HG02763 (cell line): ENCODE data around the gene TSC22D1.
"Not testable (repeated sequence)": the region's sequence is repeated elsewhere in the genome, so short reads cannot be mapped to it uniquely, and the experiment has no call there.

Source experiments
- ATAC-seq: cut with Tn5 transposase; IDR thresholded peaks from one replicate; pipeline ENCODE4 v1.9.1; 2021; ENCODE audit warnings: mild to moderate bottlenecking, moderate library complexity; ENCODE audit not compliant: unreplicated experiment

The TSC22D1 gene

DNA sequence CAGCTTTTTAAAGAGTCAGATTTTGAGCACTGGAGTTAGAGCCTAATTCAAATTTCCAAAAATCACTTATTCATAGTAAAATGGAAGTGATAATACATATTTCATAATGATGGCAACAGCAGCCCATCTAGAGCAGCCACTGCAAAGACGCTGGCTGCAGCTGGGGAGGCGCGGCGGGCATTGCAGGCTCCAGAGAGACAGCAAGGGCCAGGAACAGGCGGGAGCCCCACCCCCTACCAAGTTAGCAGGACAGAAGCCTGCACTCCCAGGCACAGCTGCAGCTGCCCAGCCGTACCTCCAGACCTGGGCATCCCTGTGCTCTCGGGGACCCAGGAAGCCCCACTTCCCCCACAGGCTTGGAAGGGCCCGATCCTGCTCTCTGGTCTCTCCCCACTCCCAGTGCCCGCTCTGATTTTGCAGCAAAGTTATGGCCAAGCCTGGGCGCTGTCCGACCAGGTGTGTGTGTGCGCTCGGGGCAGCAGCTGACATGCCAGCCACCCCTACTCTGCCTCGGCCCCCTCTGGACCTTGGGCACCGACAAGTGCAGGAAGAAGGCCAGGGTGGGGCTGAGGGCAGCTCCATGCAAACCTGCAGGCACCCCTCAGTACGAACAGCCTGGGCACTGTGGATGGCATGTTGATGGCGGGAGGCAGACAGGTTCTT lies 117.7 kb downstream of the TSC22D1 start:
- no peak for ATAC-seq

DNA sequence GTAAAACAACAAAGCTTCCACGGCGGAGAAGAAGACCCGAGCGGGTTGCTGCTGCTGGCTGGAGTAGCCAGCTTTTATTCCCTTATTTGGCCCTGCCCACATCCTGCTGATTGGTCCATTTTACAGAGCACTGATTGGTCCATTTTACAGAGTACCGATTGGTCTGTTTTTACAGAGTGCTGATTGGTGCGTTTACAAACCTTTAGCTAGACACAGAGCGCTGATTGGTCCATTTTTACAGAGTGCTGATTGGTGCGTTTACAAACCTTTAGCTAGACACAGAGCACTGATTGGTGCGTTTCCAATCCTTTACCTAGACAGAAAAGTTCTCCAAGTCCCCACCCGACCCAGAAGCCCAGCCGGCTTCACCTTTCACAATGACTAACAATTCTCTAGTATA lies 119.9 kb downstream of the TSC22D1 start:
- ATAC-seq: not testable (repeated sequence)

DNA sequence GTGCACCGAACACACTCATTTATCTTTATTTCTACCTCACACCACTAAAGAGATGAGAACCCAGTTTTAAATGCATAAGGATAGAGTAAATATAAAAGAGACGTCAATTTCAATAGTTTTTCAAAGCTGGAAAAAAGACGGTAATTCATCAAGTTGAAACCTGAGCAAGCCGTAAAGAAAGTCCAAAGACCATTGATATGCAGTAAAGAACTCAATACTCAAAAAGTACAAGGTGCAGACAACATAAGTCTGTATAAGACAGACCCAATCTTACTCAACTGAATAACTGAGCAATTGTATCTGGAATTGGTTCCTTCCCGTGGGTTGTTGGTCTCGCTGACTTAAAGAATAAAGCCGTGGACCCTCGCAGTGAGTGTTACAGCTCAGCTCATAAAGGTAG lies 120.4 kb downstream of the TSC22D1 start:
- no peak for ATAC-seq

DNA sequence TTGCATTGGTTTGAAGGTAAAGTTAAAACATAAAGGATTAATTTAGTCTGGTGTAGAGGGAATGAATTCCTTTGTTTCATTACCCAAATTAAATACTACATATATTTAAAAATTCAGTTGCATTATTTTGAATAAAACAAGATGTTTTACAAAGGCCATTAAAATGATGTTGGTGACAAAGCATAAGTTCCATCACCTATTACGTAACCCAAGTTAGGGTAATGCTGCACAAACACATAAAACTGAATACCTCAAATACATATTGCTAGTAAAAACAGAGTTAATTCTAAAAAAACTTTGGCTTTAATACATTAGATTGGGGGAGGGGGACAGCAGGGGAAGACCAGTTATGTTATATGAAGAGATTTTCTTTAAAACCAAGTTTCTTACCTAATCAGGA lies 122.2 kb downstream of the TSC22D1 start:
- no peak for ATAC-seq

DNA sequence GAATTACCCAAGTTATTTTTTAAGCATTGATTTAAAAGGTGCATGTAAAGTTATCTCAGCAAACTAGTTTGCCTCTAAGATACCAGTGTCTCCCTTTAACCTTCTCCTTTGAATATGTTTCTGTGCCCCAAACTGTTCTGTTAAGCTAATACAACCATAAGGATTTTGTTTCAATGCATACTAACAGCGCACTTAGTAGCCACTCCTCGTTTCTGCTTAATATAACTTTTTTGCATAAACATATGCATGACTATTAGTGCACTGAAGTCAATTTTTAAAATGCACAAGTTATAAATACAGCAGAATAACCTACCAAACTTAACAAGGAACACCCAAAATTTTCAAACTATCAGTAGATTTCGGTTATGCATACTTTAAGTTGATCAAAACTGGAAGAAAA lies 123.1 kb downstream of the TSC22D1 start:
- ATAC-seq: no peak

DNA sequence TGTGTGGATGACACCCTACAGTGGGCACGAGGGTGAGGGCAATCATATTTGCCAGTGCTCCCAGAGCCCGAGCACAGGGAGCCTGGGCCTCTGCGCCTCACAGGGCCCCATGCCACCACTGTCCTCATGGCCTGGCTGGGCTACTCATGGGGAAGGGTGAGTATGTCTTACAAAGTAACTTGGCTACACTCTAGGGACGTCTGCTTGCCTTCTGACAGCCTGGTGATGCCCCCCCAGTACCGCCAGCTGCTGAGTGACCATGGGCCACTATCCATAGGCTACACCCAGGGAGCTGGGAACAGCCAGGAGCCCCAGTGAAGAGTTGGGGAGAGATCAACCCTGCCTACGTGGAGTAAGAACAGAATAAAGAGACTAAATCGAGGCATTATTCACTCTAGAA lies 123.7 kb downstream of the TSC22D1 start:
- no peak for ATAC-seq

DNA sequence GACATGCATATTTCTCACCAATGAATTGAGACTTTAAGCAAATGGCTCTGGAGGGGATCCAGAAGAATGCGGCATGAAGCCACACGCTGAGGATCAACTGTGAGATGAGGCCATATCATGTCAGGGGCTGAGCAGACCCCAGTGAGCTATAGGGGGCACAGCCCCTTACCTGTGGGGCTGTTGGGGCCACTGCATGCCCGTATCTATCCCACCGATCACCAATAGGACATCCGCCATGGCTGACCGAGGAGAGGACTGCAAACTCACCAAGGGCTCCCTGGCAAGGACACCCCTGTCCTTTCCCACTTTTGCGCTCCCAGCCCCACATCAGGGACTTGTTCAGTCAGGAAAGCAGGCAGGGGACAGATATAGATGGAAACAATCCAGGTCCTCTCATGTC lies 124.5 kb downstream of the TSC22D1 start:
- no peak for ATAC-seq

DNA sequence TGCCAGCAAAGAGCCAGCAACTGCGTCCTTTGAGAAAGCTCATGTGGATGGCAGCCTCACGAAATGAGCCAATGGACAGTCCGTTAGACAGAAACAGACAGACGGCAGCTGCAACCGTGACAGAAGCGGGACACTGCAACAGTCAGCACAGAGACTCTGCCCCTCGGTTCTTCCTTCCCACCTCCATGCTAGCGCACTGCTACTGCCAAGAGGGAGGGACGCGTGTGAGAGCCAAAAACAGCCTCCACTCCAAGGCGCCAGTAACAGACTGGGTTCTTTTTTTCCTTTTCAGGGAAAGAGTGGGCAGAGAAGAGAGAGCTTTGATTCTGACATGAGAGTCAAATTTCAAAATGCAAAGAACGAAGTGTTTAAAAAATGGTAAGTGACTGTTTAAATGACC lies 125.0 kb downstream of the TSC22D1 start:
- no peak for ATAC-seq

DNA sequence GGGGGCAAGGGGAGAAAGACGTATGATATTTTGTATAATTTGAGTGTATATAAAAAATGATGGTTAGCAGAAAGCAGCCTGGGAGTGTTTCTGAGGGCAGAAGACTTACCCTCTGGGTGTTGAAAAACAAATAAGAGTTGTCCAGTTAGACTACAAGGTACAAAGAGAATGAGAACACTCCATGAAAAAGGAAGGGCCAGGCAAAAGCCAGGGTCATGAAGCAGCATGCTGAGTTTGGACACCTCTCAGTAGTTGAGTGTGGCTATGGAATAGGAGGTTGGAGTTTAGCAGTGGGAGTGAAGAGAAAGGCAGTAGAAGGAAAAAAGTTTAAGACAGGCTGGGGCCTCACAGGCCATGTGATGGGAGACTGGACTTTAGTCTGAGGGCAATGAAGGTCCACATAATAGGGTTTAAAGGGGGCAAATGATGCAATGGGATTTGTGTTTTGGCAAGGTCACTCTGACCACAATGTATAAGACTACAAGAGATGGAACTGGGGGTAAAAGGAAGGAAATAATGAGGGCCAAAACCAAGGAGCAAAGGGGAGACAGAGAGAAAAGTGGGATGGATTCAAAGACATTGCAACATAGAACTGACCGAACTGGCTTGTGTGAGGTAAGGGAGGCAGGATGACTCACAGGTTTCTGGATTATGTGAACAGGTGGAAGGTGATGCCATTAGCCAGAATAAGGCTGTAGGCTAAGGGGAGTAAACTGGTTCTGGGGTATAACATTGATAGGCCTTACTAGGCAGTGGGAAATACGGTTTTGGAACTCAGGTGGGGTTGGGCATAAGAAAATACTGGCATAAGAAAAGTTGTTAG lies 125.9 kb downstream of the TSC22D1 start:
- ATAC-seq: no peak

DNA sequence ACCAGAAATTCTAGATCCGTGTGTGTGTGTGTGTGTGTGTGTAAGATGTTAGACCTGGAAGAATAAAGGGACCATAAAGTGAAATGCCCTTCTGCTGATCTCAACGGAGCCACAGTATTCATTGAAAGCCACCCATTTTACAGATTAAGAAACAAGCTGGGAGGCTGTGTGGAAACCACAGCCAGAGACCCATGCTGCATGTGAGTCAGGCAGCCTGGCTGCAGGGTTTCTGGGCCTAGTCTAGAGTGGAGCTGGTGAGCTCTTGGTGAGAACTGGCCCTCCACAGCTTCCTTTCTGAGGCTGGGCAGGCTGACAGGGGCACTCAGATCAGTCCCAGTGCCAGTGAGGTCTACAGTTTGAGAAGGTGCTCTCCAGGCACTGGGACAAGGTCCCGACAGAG lies 127.3 kb downstream of the TSC22D1 start:
- ATAC-seq: no peak

DNA sequence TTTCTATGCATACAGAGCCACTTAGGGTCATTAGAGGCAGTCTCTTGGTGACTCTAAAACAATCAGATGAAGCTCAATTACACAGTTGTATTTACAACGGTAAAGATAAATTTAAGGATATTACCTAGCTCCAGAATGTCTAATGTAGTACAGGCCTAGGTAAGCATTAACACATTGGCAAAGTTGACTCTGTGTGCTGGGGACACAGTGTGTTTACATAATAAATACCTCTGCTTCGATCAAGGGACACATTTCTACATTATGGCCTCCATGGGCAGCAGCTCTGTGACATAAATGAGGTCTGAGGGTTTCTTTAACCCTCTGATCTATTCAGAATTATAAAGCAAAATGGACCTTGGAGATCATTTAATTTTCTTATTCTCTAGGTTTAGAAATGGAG lies 127.8 kb downstream of the TSC22D1 start:
- no peak for ATAC-seq

DNA sequence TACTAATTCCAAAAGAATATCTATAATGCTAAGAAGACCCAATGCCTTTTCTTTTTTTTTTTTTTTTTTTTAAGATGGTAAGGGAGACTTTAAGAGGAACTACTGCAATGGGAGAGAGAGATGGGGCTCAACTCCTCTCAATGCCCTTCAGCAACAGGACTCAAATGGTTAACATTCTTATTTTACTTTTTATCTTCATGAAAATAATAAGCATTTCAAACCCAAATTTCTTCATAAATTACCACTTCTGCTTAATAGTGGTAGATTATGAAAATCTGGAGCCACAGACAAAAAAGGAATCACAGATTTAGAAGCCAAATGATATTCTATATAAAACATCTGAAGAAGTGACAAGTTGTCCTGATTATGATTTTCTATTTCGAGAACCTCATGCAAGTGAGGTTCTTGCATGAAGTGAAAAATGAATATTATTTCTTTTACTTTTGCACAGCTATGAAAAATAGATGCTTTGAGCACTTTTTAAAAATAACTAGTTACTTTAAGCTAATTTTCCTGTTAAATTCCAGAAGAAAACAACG lies 128.3 kb downstream of the TSC22D1 start:
- ATAC-seq: no peak

DNA sequence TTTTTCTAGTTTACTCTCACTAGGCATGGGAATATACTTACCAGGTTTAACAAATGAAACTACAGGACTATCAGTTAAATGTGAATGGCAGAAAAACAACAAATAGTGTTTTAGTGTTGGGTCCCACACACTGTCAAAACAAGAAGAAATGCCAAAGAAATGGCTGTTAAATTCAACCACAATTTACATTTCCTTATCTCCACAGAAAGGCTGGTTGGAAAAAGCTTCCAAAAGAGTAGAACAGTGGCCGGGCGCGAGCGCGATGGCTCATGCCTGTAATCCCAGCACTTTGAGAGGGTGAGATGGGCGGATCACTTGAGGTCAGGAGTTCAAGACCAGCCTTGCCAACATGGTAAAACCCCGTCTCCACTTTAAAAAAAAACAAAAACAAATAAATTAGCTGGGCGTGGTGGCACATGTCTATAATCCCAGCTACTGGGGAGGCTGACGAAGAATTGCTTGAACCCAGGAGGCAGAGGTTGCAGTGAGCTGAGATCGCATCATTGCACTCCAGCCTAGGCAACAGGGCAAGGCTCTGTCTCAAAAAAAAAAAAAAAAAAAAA lies 136.0 kb downstream of the TSC22D1 start:
- no peak for ATAC-seq

DNA sequence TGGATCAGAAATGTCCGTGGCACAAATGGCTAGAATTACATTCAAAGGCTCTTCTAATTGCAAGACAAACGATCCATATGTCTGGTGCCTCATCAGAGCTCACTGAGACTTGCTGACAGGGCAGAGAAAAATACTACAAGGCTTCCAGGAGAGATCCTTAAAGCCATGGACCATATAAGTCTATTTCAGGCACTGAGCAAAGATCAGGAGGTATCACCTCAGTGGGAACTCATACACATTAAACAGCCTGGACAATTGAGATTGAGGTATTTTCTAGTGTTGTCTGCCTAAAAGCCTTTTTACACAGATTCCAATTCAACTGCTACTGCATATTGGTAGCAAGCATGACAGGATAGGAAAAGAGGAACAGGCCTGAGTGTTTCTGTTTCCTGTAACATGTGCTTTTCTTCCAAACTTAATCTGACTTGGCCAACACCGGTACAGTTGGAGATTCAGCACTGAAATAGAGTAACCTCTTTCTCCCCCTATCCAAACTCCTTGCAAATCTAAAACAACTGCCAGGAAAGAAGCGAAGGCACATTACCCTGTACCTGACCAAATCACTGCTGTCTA lies 136.6 kb downstream of the TSC22D1 start:
- no peak for ATAC-seq

DNA sequence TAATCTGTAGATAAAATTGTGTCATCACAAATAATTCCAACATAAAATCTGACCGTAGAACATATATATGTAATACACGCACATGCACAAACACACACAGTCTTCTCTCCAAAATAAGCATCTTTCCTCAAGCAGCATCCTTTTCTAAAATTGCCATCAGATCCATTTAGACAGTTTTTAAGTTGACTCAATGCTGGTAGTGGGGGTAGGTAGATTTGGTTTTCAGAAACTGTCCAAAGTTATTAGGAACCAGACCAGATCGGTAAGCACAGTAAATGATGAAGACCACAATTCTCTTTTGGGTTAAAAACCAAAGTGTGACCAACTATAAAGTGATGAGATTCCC lies 137.9 kb downstream of the TSC22D1 start:
- ATAC-seq: no peak

DNA sequence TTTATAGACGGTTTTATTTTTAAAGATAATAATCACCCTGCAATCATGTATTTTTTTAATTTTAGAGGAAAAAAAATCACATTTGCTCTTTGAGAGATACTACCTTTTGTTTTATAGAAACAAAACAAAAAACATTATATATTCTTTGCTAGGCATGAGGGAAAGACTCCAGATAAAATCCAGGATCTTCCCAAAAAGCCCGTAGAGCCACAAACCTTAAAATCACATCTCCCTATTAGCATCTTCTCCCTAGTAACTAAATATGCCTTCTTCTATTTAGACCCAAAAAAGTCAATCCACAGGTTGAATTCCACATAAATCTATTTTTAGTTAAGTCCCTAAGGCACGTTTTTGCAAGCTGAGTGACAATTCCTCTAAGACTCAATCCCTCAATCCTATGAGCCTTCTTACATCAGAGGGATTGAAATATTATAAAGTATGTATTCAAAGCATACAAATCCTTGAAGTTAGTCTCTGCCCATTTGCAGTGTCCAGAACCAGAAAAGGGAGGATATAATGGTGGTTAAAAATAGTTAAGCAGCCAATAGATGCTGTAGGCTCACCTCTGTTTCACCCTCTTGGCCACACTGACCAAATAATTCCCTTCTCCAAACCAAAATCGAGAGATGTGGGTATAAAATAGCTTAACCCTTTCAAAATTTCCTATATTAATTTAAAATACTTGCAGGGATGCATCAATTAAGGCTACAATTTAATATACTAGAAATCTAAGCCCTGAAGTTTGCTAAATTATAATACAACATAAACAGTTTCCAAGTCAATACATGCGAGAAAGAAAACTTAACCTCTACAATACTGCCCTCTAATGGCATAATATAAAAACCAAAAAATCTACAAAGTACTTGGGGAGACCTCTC lies 138.5 kb downstream of the TSC22D1 start:
- no peak for ATAC-seq

DNA sequence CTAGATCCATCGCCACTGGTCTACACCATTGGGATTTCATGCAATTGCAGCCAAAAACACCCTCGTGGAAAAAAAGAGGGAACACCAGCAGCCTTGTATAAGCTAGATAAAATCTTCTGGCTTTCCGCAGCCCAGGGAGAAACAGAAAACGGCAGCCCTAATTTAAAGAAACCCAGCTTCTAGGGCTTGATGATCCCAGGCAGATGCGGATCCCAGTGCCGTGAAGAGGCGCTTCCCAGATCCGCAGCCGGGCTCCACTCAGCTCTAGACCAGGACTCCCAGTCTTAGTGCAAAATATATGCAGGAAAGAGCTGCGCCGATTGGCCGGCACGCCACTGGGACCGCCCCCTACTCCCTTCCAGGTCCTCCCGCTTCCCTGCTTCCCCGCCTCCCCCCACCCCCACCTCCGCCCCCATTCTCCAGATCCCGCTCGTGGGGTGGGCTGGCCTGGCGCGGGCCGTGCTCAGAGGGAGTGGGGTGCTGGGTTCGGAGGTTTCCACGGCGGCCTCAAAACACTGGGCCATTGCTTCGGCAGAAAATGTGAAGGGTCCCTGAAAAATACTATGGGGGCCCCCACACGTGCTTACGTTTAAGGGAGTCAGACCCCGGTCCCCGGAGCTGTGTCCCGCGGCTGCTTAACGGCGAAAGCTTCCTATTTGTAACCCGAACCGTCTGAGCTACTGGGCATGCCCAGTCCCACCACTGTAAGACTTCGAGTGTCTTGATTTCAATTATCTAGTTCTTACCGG lies 139.4 kb downstream of the TSC22D1 start:
- ATAC-seq: no peak

DNA sequence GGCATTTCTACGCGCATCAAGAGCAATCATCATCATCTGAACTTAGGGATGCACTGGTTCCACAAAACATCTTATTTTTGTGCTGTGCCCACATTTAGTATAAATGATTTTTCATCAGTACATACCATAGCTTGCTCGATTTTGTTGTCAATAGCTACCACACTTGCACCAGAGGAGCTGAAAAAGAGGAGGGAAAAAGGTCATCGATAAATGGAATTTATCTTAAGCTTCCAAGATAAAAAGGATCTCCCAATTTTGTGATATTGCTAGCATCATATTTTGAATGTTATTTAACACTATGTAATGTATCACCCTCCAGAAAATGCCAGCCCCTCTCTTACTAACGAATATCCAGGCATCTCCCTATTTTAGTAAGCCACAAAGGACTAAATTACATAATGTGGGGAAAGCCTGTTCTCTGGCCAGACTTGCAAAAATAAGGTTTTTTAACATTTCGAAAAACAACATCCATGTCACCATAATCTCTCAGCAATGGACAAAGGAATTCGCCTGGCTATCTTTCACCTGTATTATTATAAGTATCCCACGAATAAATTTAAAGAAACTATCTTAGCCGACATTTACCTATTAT lies 140.1 kb downstream of the TSC22D1 start:
- no peak for ATAC-seq

DNA sequence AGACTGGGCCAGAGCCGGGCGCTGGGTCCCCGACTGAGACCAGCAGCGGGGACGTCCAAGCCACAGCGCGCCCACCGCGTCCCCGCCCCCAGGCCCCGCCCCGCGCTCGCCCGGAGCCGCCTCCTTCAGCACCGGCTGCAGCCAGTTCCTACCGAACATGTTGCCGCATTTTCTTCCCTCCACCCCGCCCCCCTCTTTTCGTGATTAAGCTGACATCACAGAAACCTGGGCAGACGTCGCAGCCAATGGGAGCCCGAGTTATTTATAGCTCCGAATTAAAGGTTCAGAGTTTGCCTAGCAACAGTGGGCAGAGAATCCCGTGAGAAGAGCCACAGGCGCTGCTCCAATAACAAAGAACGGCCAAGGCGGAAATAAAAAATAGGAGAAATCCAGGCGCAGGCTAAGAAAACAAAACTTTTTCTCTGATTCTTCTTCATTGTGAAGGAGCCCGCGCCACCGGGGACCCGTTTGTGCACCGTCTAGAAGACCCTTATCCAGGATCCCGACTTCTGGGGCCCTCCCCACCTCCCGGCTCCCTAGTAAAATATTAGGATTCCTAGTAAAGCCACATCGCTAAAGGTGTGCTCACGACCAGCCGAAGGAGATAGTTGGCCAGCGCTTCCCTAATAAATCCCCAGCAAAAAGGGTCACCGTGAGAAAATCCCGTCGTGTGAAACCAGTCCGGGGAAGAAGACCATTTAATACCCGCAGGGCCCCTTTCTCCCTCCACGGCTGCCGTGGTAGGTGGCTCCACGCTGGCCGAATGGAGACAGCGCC lies 140.8 kb downstream of the TSC22D1 start:
- peak; percentile 69 for ATAC-seq
